Testis (tissue), 3 donors: Measurements from ENCODE around the gene PTGS2. TPM values are rescaled to one million over a fixed set of nuclear protein-coding genes. Genes with fewer than 3 reads are reported as not detected.

Experiments used
- DNase-seq: peaks from one replicate; pipeline ENCODE4 v3.0.0-alpha.2; 2019
- H3K27ac ChIP-seq, 2 donors: fragments of 200-600 bp; sonication (generic); one replicate each; pipeline ENCODE4 v1.5.1; 2019
- H3K27me3 ChIP-seq: fragments of 200-600 bp; sonication (generic); one replicate; pipeline ENCODE4 v1.5.1; 2019
- H3K36me3 ChIP-seq: fragments of 200-600 bp; sonication (generic); one replicate; pipeline ENCODE4 v1.5.1; 2017; ENCODE audit warnings: low read depth; ENCODE audit errors: missing control alignments
- H3K4me1 ChIP-seq: fragments of 200-600 bp; sonication (generic); one replicate; pipeline ENCODE4 v1.5.1; 2019
- H3K4me3 ChIP-seq, 2 donors: fragments of 200-600 bp; sonication (generic); one replicate each; pipeline ENCODE4 v1.5.1; 2017 to 2019
- H3K9me3 ChIP-seq: fragments of 200-600 bp; sonication (generic); one replicate; pipeline ENCODE4 v1.5.1; 2017
- CTCF ChIP-seq, 3 experiments: fragments of 450-650 bp in 2 of 3; fragments of 200-600 bp in 1 of 3; sonication (generic) in 1 of 3; IDR thresholded peaks; one replicate each; pipeline ENCODE4 v1.5.1; 2016 to 2019; ENCODE audit warnings: antibody characterized with exemption in 3 of 3, mild to moderate bottlenecking in 2 of 3, moderate library complexity in 1 of 3
- POLR2A ChIP-seq: fragments of 450-650 bp; IDR thresholded peaks from one replicate; pipeline ENCODE4 v1.6.1; 2017; ENCODE audit warnings: antibody characterized with exemption, mild to moderate bottlenecking, moderate library complexity
- WGBS, 2 donors: methylation state at CpG; one replicate each; pipeline ENCODE4 v1.1.5; 2018; 5-methylcytosine and 5-hydroxymethylcytosine counted together
- intact Hi-C: fragments of 100-400 bp; cut with DNase I; formaldehyde crosslinking; loops from one replicate; pipeline ENCODE4 v1.15.1; 2023; ENCODE audit warnings: low total_unique reads
- polyA plus RNA-seq: library from polyadenylated mRNA; stranded (reverse); fragments of 350-450 nt; fragmentation: Illumina TruSeq; extraction: RNeasy Lipid Tissue Mini Kit (QIAGEN cat#74804); gene quantifications from one replicate; pipeline ENCODE4 v1.2.3, GENCODE V29; 2014; ENCODE audit warnings: low read depth, low replicate concordance; ENCODE audit not compliant: insufficient read depth
- total RNA-seq, 2 donors: library from RNA; depleted of rRNA; stranded (reverse); fragments of >200 nt; gene quantifications; one replicate each; pipeline ENCODE4 v1.2.3, GENCODE V29; 2016

PTGS2 gene
- total and polyA plus RNA-seq, 3 donors from 2014 or later: 0.19 to 1.0 (median 0.75) TPM

- Histone ChIP-seq H3K4me3 (no peak overlapping the region), H3K9me3 (no peaks in the 10 kb centered on the region), H3K27me3 (no peaks in the 10 kb centered on the region), H3K4me1 (no peaks in the 10 kb centered on the region), H3K27ac (no peak overlapping the region), H3K36me3 (no peaks in the 10 kb centered on the region)
- no peak for TF ChIP-seq POLR2A
- no peak for TF ChIP-seq CTCF (IDR thresholded peaks at IDR 0.05)
- no peak for DNase-seq
- intact Hi-C loops: no loop called here
- WGBS, 2 donors: 75 to 82% methylated on average over 3 of the region's 3 CpGs
These were observed 9.7 kb upstream of the PTGS2 start for GRCh38 chr1:186689907-186690306.

- no peak for TF ChIP-seq POLR2A
- TF ChIP-seq CTCF (IDR thresholded peaks at IDR 0.05): no peak
- no peak for DNase-seq
- H3K27me3 ChIP-seq: no peaks in the 10 kb centered on the region
- intact Hi-C loops: no loop called here
- H3K4me3 ChIP-seq: no peak overlapping the region
- H3K36me3 ChIP-seq: no peaks in the 10 kb centered on the region
- WGBS, 2 donors: 85 to 95% methylated on average over 1 of the region's 1 CpG
- H3K4me1 ChIP-seq: no peaks in the 10 kb centered on the region
- H3K9me3 ChIP-seq: no peaks in the 10 kb centered on the region
- no peak overlapping the region for H3K27ac ChIP-seq
These were observed 9.2 kb upstream of the PTGS2 start for GRCh38 chr1:186689376-186689775.

GRCh38 chr1:186683652-186684410 is 3.6 kb upstream of the PTGS2 start:
- Histone ChIP-seq H3K4me3 (no peak overlapping the region), H3K36me3 (no peaks in the 10 kb centered on the region), H3K9me3 (no peaks in the 10 kb centered on the region), H3K27me3 (no peaks in the 10 kb centered on the region), H3K27ac (no peak overlapping the region), H3K4me1 (no peaks in the 10 kb centered on the region)
- TF ChIP-seq CTCF (IDR thresholded peaks at IDR 0.05) (no peak), POLR2A (no peak)
- intact Hi-C loops: no loop called here
- 69 to 74% methylated on average over 6 of the region's 6 CpGs for WGBS, 2 donors
- no peak for DNase-seq

GRCh38 chr1:186682736-186683135 is 2.5 kb upstream of the PTGS2 start:
- intact Hi-C loops: no loop called here

More at GRCh38 chr1:186682736-186683135, 2.5 kb upstream of the PTGS2 start:
- Histone ChIP-seq H3K27me3 (no peaks in the 10 kb centered on the region), H3K9me3 (no peaks in the 10 kb centered on the region), H3K36me3 (no peaks in the 10 kb centered on the region), H3K27ac (no peak overlapping the region), H3K4me3 (no peak overlapping the region), H3K4me1 (no peaks in the 10 kb centered on the region)
- DNase-seq: no peak
- WGBS, 2 donors: 62 to 83% methylated on average over 1 of the region's 1 CpG
- TF ChIP-seq POLR2A (no peak), CTCF (IDR thresholded peaks at IDR 0.05) (no peak)
